EL (cell line): ENCODE measurements around the gene WT1.

Experiments used
- DNase-seq: peaks from one replicate; pipeline ENCODE4 v3.0.0-alpha.2; 2016

The WT1 gene

DNA sequence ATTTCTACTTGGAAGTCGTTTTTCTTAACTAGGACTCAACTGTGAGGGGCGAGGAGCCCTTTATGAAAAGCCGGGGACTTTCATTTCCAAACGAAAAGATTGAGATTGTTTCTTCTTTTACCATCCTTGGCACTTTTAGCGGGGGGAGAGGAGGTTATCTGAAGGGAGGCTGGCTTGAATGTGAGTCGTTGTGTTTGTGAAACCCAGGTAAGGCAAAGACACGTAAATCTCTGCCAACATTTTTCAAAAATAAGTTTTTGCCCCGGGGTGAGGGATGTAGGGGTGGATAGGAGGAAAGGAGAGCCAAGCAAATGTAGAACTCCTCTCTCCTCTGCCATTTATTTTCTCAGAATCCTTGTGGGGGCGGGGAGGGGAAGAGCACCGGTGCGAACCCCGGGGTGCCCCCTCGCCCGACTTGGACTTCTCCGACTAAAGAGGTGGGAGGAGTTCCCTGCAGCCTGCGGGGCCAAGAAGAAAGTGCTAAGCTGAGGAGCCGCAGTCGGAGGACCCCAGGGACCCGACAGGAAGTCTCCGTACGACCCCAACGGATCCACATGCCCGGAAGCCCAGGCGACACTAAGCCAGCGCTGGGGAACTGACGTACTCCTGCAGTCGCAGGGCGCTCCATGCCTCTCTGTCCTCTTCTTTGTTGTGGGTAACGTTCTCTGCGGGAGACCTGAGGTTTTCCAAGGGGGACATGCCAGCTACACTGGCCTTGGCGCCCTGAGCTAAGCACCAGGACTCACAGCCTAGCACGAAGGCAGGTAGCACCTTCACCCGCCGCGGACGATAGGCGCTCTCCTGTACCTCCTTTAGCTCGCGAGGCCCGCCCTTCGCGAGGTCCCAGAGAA is 2.4 kb upstream of the WT1 start:
- no peak for DNase-seq

DNA sequence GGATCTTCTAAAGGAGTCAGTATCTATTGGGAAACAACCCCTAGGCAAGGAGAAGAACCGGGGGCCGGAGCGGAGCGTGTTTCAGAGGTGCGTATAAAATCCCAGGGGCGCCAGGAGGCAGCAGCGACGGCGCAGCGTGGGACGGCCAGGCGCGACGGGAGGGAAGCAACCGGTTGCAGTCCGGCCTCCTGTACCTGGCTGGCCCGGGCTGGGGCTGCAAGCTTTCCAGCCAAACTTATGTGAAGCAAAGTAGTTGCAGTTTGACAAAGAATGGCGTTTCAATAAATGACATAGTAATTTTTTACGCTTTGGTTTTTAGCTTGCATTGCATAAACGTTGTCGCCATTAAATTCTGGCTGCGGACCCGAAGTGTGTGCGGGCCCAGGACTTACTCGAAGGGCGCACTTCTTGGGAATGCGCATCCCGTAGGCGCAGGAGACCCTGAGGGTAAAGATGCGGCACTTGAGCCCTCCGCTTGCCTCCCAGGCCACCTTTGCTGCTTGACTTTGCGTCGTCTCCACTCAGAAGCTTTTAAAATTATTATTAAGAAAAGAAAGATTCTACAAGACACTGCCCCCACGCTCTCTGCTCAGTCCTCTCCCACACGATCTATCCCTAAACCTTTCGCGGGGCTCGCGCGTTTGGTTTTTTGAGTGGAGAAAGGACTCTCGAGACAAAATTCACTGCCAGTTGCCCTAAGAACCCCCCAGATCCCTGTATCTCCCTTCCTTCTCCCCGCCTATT is 1.6 kb upstream of the WT1 start:
- no peak for DNase-seq

GRCh38 chr11:32435942-32436750 is 807 bp upstream of the WT1 start:
- no peak for DNase-seq

- DNase-seq = no peak
Observed at GRCh38 chr11:32435152-32435480, 223 bp downstream of the WT1 start.

GRCh38 chr11:32434356-32435151 is 785 bp downstream of the WT1 start:
- DNase-seq = no peak

- DNase-seq = no peak
Observed at GRCh38 chr11:32433914-32434355, 1.4 kb downstream of the WT1 start.

- DNase-seq = no peak
Observed at GRCh38 chr11:32433101-32433913, 2.0 kb downstream of the WT1 start.

GRCh38 chr11:32432565-32432964 is 2.8 kb downstream of the WT1 start:
- no peak for DNase-seq

GRCh38 chr11:32430568-32431381 is 4.6 kb downstream of the WT1 start:
- no peak for DNase-seq

DNA sequence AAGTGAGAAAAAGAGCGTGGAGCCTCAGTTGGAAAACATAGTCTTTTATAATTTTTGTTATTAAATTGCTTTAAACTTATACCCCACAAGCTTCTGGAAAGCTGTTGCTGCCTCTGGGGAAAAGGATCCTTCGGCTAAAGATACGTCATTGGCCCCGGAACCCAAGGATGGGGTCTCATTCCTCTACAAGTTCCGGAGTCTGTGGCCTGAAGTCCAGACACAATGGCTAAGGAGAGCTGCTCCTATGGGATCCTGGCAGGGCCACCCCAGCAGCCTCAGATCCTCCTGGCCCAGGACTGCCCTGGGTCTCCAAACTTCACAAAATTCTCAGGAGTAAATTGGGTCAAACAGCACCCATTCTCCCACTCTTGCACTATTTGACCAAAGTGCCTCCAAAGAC is 5.9 kb downstream of the WT1 start:
- no peak for DNase-seq

DNA sequence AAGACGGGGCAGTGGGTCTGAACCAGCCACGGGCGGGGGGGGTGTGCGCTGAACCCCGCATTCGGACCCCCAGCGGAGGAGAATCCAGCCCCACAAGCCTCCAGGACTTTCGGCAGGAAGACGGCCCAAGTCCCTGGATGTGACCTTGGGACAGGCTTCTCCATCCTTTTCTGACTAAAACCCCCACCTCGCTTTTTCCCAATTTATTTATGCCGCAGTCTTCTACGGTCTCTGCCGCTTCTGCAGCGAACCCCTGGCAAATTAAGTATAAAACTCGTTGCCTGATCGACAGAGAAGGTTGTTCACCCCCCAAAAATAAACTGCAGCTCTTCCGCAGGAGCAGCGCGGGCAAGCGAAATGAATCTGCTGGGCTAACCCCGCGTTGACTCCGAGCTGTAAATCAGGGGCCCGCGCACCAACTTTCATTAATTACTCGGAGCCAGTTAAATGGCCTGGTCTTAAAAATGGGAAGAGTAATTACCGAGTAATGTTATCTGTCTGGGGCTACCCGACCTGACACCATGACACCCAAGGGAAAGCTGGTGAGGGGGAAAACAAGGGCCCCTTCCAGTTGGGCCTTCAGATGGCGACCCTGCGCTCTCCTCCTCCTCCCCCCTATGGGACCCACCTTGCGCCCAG is 6.6 kb downstream of the WT1 start:
- DNase-seq = no peak

- DNase-seq = no peak
Observed at GRCh38 chr11:32427935-32428664, 7.2 kb downstream of the WT1 start.

GRCh38 chr11:32427616-32427934 is 7.8 kb downstream of the WT1 start:
- no peak for DNase-seq

- DNase-seq = no peak
Observed at GRCh38 chr11:32426819-32427615, 8.3 kb downstream of the WT1 start.

DNA sequence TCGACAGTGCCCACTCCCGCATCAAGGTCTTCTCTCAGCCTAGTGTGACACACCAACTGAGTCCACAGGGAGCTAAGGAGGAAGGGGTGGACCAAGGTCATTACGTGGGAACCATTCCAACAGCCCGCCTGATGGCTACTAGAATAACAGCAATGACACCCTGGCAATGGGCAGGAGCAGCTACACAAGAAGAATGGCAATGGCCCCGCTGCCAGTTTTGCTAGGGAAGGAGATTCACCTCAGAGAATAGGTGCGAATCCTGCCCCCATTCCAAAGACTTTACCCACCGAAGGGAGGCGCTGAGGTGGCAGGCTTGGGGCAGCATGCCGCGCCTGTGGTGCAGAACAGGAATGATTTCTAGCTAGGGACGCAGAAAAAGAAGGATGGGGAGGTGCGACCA is 9.1 kb downstream of the WT1 start:
- no peak for DNase-seq

DNA sequence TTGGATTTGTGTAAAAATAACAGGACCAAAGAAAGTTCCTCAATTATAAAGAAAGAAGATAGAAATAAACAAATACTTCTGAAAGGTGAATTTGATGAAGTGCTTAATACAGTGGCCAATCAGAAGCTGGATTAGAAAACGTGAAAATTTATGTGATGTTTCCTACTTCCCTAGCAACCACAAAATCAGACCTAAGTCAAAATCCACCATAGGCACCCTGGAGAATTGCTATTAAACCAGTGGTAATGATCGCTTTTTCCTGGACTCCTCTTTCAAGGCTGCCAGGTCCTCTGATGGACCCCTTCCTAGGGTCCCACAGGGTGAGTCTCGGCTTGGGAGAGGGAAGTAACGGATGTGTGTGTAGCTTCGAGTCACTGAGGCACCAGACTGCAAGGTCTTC is 9.6 kb downstream of the WT1 start:
- DNase-seq = no peak

- DNase-seq = no peak
Observed at GRCh38 chr11:32422545-32422944, 12.8 kb downstream of the WT1 start.

DNA sequence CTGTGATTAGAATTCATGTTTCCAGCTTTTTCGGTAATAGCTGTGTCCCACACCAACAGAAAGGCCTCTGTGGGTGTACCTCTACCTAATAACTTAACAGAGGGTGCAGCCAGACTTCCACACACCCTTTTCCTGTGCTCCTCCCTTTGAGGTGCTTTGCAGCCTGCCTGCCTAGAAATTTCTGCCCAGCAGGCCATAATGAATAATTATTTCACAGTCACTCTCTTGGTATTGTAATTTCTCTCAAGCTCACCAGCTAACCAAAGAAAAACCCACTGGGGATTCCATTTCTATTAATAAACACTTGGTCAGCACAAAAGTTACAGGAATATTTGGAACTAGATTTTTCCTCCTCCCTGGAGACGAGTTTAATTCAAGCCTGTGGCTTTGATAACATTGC is 13.3 kb downstream of the WT1 start:
- DNase-seq = no peak
